HG02852 (cell line): ENCODE data around the gene RGS6.

Experiments
- ATAC-seq: cut with Tn5 transposase; IDR thresholded peaks from one replicate; pipeline ENCODE4 v1.9.1; 2021; ENCODE audit warnings: mild to moderate bottlenecking, moderate library complexity; ENCODE audit not compliant: unreplicated experiment

Gene RGS6

GRCh38 chr14:72305561-72305960 lies 373.3 kb downstream of the RGS6 start:
- ATAC-seq: no peak

GRCh38 chr14:72308967-72309485 lies 376.8 kb downstream of the RGS6 start:
- ATAC-seq: no peak

GRCh38 chr14:72311116-72311515 lies 378.9 kb downstream of the RGS6 start:
- no peak for ATAC-seq

- no peak for ATAC-seq
These were observed 379.3 kb downstream of the RGS6 start for GRCh38 chr14:72311516-72311915.

GRCh38 chr14:72314808-72315435 lies 382.7 kb downstream of the RGS6 start:
- ATAC-seq: no peak

GRCh38 chr14:72315714-72316113 lies 383.5 kb downstream of the RGS6 start:
- no peak for ATAC-seq

- no peak for ATAC-seq
These were observed 386.4 kb downstream of the RGS6 start for GRCh38 chr14:72318648-72319047.

- no peak for ATAC-seq
These were observed 399.8 kb downstream of the RGS6 start for GRCh38 chr14:72332046-72332445.

- no peak for ATAC-seq
These were observed 400.6 kb downstream of the RGS6 start for GRCh38 chr14:72332871-72333270.

- ATAC-seq: no peak
These were observed 401.1 kb downstream of the RGS6 start for GRCh38 chr14:72333357-72333756.

GRCh38 chr14:72336311-72336980 lies 404.2 kb downstream of the RGS6 start:
- no peak for ATAC-seq

- ATAC-seq: no peak
These were observed 409.0 kb downstream of the RGS6 start for GRCh38 chr14:72341237-72341636.

GRCh38 chr14:72341686-72342085 lies 409.5 kb downstream of the RGS6 start:
- ATAC-seq: no peak

GRCh38 chr14:72347118-72347517 lies 414.9 kb downstream of the RGS6 start:
- no peak for ATAC-seq

GRCh38 chr14:72350215-72350614 lies 418.0 kb downstream of the RGS6 start:
- no peak for ATAC-seq

GRCh38 chr14:72352012-72352411 lies 419.8 kb downstream of the RGS6 start:
- no peak for ATAC-seq

GRCh38 chr14:72366619-72367018 lies 434.4 kb downstream of the RGS6 start:
- ATAC-seq: no peak

GRCh38 chr14:72369106-72369505 lies 436.9 kb downstream of the RGS6 start:
- ATAC-seq: no peak

GRCh38 chr14:72377016-72377415 lies 444.8 kb downstream of the RGS6 start:
- no peak for ATAC-seq

GRCh38 chr14:72380456-72380855 lies 448.2 kb downstream of the RGS6 start:
- no peak for ATAC-seq

GRCh38 chr14:72383865-72384264 lies 451.6 kb downstream of the RGS6 start:
- ATAC-seq: no peak

GRCh38 chr14:72387726-72388125 lies 455.5 kb downstream of the RGS6 start:
- ATAC-seq: no peak

- ATAC-seq: no peak
These were observed 457.0 kb downstream of the RGS6 start for GRCh38 chr14:72389200-72389599.
